Upper lobe of left lung (tissue), 4 donors: ENCODE measurements around the gene NOTCH1.

Experiments
- CTCF ChIP-seq, 6 experiments: fragments of 450-650 bp in 4 of 6; fragments of 200-600 bp in 2 of 6; sonication (generic) in 2 of 6; IDR thresholded peaks; one replicate each; pipeline ENCODE4 v1.5.1; 2016 to 2019; ENCODE audit warnings: antibody characterized with exemption in 6 of 6
- POLR2A ChIP-seq, 4 donors: fragments of 450-650 bp; IDR thresholded peaks; one replicate each; pipeline ENCODE4 v1.5.1; 2016 to 2017; ENCODE audit warnings: antibody characterized with exemption in 4 of 4, mild to moderate bottlenecking in 2 of 4
- POLR2AphosphoS5 ChIP-seq, 2 donors: sonication (generic); formaldehyde crosslinking; IDR thresholded peaks; one replicate each; pipeline ENCODE4 v1.5.1; 2017; ENCODE audit warnings: antibody characterized with exemption in 2 of 2

GRCh38 chr9:136544548-136544963, 1.3 kb downstream of the NOTCH1 start:
- TF ChIP-seq POLR2AphosphoS5 (IDR thresholded peaks at IDR 0.05) = peak in 1 of 2 donors; percentile 51
- peak in 1 of 6 experiments; percentile 16 for TF ChIP-seq CTCF (IDR thresholded peaks at IDR 0.05)
- peak in 2 of 4 donors; percentile 19 to 41 for TF ChIP-seq POLR2A (IDR thresholded peaks at IDR 0.05)
